ENCODE results near the gene COMMD1.

COMMD1 gene

DNA sequence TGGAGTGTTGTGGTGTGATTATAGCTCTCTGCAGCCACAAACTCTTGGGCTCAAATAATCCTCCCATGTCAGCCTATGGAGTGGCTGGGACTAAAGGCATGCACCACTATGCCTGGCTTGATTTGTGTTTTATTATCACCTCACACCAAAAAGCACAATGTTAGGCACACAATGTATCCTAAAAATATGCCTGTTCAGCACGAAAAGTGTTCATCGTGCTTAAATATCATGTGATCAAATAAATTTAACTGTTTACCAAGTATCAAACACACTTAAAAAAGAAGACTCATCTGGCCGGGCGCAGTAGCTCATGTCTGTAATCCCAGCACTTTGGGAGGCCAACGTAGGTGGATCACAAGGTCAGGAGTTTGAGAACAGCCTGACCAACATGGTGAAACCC, 22.6 kb upstream of the COMMD1 start:
- TF ChIP-seq, protein P1, sequence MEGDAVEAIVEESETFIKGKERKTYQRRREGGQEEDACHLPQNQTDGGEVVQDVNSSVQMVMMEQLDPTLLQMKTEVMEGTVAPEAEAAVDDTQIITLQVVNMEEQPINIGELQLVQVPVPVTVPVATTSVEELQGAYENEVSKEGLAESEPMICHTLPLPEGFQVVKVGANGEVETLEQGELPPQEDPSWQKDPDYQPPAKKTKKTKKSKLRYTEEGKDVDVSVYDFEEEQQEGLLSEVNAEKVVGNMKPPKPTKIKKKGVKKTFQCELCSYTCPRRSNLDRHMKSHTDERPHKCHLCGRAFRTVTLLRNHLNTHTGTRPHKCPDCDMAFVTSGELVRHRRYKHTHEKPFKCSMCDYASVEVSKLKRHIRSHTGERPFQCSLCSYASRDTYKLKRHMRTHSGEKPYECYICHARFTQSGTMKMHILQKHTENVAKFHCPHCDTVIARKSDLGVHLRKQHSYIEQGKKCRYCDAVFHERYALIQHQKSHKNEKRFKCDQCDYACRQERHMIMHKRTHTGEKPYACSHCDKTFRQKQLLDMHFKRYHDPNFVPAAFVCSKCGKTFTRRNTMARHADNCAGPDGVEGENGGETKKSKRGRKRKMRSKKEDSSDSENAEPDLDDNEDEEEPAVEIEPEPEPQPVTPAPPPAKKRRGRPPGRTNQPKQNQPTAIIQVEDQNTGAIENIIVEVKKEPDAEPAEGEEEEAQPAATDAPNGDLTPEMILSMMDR (IDR thresholded peaks at IDR 0.05; ENCODE audit: low read depth, low read length) = no peak
- DNase-seq (ENCODE audit: extremely low read depth, low read depth) = no peak

- TF ChIP-seq, protein P1 (IDR thresholded peaks at IDR 0.05; ENCODE audit: low read depth, low read length) = no peak
- DNase-seq (ENCODE audit: extremely low read depth, low read depth) = no peak
Observed at GRCh38 chr2:61885896-61886603, 19.4 kb upstream of the COMMD1 start.

DNA sequence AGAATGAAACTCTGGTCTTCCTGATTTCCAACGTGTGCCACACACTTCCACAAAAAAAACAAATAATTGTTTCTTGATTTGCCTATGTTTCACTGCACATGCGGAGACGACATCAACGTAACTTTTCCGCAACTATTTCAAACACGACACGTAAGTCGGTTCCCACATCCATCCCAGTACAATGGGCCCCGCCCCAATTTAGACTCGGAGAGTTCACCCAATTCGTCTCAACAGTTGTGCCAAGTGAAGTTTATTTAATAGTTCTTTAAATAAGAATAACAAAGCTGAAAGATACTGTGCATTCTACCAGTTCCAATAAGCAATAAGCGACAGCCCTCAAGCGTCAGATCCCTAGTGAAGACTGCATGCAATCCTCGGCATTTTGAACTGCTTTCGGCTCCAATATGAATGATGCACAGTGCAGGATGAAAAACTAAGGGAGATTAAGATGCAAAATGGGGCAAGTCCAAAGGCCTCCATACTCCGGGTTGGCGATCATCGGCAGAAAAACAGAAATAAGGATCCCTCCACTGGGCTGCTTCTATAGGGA, 17.7 kb upstream of the COMMD1 start:
- TF ChIP-seq, protein P1 (IDR thresholded peaks at IDR 0.05; ENCODE audit: low read depth, low read length) = no peak
- no peak for DNase-seq (ENCODE audit: extremely low read depth, low read depth)

DNA sequence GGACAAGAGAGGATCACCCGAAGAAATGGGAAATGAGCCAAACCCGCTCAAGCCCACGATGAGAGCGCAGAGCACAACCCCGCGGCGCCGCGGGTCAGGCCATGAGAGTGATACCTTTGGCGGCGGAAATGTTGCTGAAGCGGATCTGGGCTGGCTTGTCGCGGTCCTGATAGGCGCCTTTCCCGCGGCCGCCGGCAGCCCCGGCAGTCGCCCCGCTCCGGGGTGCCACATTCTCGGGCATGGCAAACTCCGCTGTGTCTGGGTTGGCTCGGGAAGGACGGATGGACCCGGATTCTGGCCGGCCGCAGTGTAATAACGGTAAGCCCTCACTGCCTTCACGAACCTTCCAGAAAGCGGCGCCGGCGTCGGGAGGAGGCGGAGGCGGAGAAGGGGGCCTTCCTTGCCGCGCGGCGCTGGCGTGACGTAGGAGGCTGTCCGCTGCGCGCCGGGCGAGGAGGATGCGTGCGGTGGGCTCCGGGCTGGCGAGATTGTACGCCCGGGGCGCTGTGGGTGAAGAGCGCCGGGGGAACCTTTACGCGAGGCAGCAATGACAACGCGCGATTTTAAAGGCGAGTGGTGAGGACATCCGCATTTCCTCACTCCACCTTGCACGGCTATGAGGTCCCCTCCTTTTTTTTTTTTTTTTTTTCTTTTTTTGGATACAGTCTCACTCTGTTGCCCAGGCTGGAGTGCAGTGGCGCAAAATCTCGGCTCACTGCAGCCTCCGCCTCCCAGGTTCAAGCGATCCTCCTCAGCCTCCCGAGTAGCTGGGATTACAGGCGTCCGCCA, 17.0 kb upstream of the COMMD1 start, which contains the start of gene CCT4:
CCT4 (minus strand) TSS at position 390 of the 789 bp plus-strand sequence; CDS start at position 241, 149 bp downstream.
- peak; percentile 60 for DNase-seq (ENCODE audit: extremely low read depth, low read depth)
- TF ChIP-seq, protein P1 (IDR thresholded peaks at IDR 0.05; ENCODE audit: low read depth, low read length) = no peak

GRCh38 chr2:61898810-61899209, 6.7 kb upstream of the COMMD1 start:
- TF ChIP-seq, protein P1 (IDR thresholded peaks at IDR 0.05; ENCODE audit: low read depth, low read length) = peak; percentile 46
- DNase-seq (ENCODE audit: extremely low read depth, low read depth) = no peak

DNA sequence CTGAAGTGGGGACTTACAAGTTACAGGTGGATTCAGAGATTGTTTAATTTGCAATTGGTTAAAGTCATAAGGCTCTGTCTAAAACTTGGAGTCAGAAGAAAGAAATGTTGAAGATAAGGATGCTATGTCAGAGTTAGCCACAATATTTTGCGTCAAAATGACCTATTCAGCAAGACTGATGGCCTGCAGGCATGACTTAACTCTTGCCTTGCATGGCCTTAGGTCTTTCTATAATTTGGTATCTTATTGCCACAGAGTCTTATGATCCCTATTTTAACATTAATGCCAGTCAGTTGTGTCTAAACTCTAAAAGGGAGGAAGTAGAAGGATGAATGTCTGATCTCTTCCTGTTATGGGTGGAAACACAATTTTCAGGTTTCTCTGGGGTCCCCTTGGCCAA, 5.2 kb upstream of the COMMD1 start:
- no peak for DNase-seq (ENCODE audit: extremely low read depth, low read depth)
- TF ChIP-seq, protein P1 (IDR thresholded peaks at IDR 0.05; ENCODE audit: low read depth, low read length) = no peak

GRCh38 chr2:61906186-61906470, 654 bp downstream of the COMMD1 start:
- DNase-seq (ENCODE audit: extremely low read depth, low read depth) = no peak
- TF ChIP-seq, protein P1 (IDR thresholded peaks at IDR 0.05; ENCODE audit: low read depth, low read length) = no peak

Data from AG09319 (cell line).